Right ventricle myocardium superior (tissue), 1 donor: ENCODE data around the gene FOXK1. TPM values are rescaled to one million over a fixed set of nuclear protein-coding genes. Genes with fewer than 3 reads are reported as not detected.
"Not testable (repeated sequence)": the region's sequence is repeated elsewhere in the genome, so short reads cannot be mapped to it uniquely, and the experiment has no call there.

ENCODE experiments used
- ATAC-seq: fragments of 200-7000 bp; cut with Tn5 transposase; one replicate; pipeline ENCODE4 v1.9.1; 2020; ENCODE audit warnings: mild to moderate bottlenecking; ENCODE audit not compliant: poor library complexity
- DNase-seq: peaks from one replicate; pipeline ENCODE4 v3.0.0-alpha.2; 2020
- intact Hi-C: fragments of 100-400 bp; cut with DNase I; formaldehyde crosslinking; loops from one replicate; pipeline ENCODE4 v1.11.2; 2022
- total RNA-seq: library from RNA; stranded (reverse); fragmentation: NEBNext Ultra II Directional; extraction: Animal tissue kit (Norgen Biotek cat#: 25700); gene quantifications from one replicate; pipeline ENCODE4 v1.2.1, GENCODE V29; 2021
- donor health status: DM: no; HTN: yes; CAD: no; lungs with severe emphysema.

The FOXK1 gene
- total RNA-seq, 1 donor from 2014 or later, result 16.8 TPM

GRCh38 chr7:4785371-4785770 lies 103.3 kb downstream of the FOXK1 start:
- ATAC-seq (no peak), DNase-seq (no peak)
- intact Hi-C loops, result no loop called here

GRCh38 chr7:4786015-4786414 lies 103.9 kb downstream of the FOXK1 start:
- ATAC-seq (no peak), DNase-seq (no peak)
- intact Hi-C loops, result no loop called here

- DNase-seq, result no peak
- intact Hi-C loops, result no loop called here
- ATAC-seq, result no peak
Measured at GRCh38 chr7:4787541-4787940, 105.4 kb downstream of the FOXK1 start.

GRCh38 chr7:4787947-4788626 lies 106.0 kb downstream of the FOXK1 start:
- no peak for ATAC-seq
- intact Hi-C loops, result no loop called here
- DNase-seq, result no peak

GRCh38 chr7:4788627-4789189 lies 106.6 kb downstream of the FOXK1 start:
- DNase-seq, result no peak
- intact Hi-C loops, result no loop called here
- no peak for ATAC-seq

- DNase-seq (no peak), ATAC-seq (no peak)
- intact Hi-C loops, result loop anchor here (10.0 kb wide), 1 partner anchor 95 kb away; the partner anchor contains the start of gene RADIL
Measured at GRCh38 chr7:4789194-4790077, 107.3 kb downstream of the FOXK1 start.

GRCh38 chr7:4790078-4790465 lies 108.0 kb downstream of the FOXK1 start:
- ATAC-seq (no peak), DNase-seq (no peak)
- intact Hi-C loops, result loop anchor here (10.0 kb wide), 1 partner anchor 95 kb away; the partner anchor contains the start of gene RADIL

GRCh38 chr7:4790516-4790991 lies 108.5 kb downstream of the FOXK1 start:
- ATAC-seq, result no peak
- intact Hi-C loops, result loop anchor here (10.0 kb wide), 1 partner anchor 94 kb away; the partner anchor contains the start of gene RADIL
- no peak for DNase-seq

- intact Hi-C loops, result loop anchor here (10.0 kb wide), 1 partner anchor 94 kb away; the partner anchor contains the start of gene RADIL
- DNase-seq (no peak), ATAC-seq (no peak)
Measured at GRCh38 chr7:4791101-4791737, 109.1 kb downstream of the FOXK1 start.

GRCh38 chr7:4791738-4792536 lies 109.8 kb downstream of the FOXK1 start:
- intact Hi-C loops, result loop anchor here (10.0 kb wide), 1 partner anchor 93 kb away; the partner anchor contains the start of gene RADIL
- ATAC-seq, result peak; percentile 86

GRCh38 chr7:4792537-4793126 lies 110.5 kb downstream of the FOXK1 start:
- intact Hi-C loops, result loop anchor here (10.0 kb wide), 1 partner anchor 92 kb away; the partner anchor contains the start of gene RADIL
- peak; percentile 62 for DNase-seq
- peak; percentile 38 for ATAC-seq

More at GRCh38 chr7:4791738-4792536, 109.8 kb downstream of the FOXK1 start:
- DNase-seq, result peak; percentile 90

GRCh38 chr7:4793385-4793993 lies 111.4 kb downstream of the FOXK1 start:
- intact Hi-C loops, result loop anchor here (10.0 kb wide), 1 partner anchor 91 kb away; the partner anchor contains the start of gene RADIL
- DNase-seq, ATAC-seq: not testable (repeated sequence)

- DNase-seq, ATAC-seq: not testable (repeated sequence)
- intact Hi-C loops, result loop anchor here (10.0 kb wide), 1 partner anchor 91 kb away; the partner anchor contains the start of gene RADIL
Measured at GRCh38 chr7:4794171-4794570, 112.1 kb downstream of the FOXK1 start.

GRCh38 chr7:4794591-4795350 lies 112.7 kb downstream of the FOXK1 start:
- DNase-seq (no peak), ATAC-seq (no peak)
- intact Hi-C loops, result loop anchor here (5.0 to 10.0 kb wide), 2 partner anchors 90 to 293 kb away; partner anchors contain the start of gene RADIL

GRCh38 chr7:4796453-4796852 lies 114.4 kb downstream of the FOXK1 start:
- intact Hi-C loops, result loop anchor here (5.0 to 10.0 kb wide), 2 partner anchors 88 to 291 kb away; partner anchors contain the start of gene RADIL

More at GRCh38 chr7:4796453-4796852, 114.4 kb downstream of the FOXK1 start:
- ATAC-seq, result no peak
- DNase-seq, result no peak
